Large intestine (tissue), 3 donors: Measurements from ENCODE around the gene RHO. TPM values are rescaled to one million over a fixed set of nuclear protein-coding genes. Genes with fewer than 3 reads are reported as not detected.
"Not testable (repeated sequence)": the region's sequence is repeated elsewhere in the genome, so short reads cannot be mapped to it uniquely, and the experiment has no call there.

Experiments
- DNase-seq, 2 donors: peaks; one replicate each; pipeline versions ENCODE4 v3.0.0 to v3.0.0-alpha.2; 2013
- H3K27ac ChIP-seq: one replicate; pipeline ENCODE4 v1.5.1; 2013; ENCODE audit warnings: low read length
- H3K27me3 ChIP-seq: 2 replicates; pipeline ENCODE4 v1.6.1; 2013; ENCODE audit warnings: low read length; ENCODE audit not compliant: control insufficient read depth, insufficient read depth
- H3K36me3 ChIP-seq: 2 replicates; pipeline ENCODE4 v1.6.1; 2013; ENCODE audit warnings: low read length; ENCODE audit not compliant: control insufficient read depth, insufficient read depth
- H3K4me1 ChIP-seq: one replicate; pipeline ENCODE4 v1.6.1; 2013; ENCODE audit warnings: low read length; ENCODE audit not compliant: control insufficient read depth, insufficient read depth
- H3K4me3 ChIP-seq: one replicate; pipeline ENCODE4 v1.5.1; 2013; ENCODE audit warnings: low read length
- H3K9me3 ChIP-seq: one replicate; pipeline ENCODE4 v1.6.1; 2013; ENCODE audit warnings: mild to moderate bottlenecking, low read depth, low read length, moderate library complexity; ENCODE audit not compliant: control insufficient read depth
- WGBS: methylation state at CpG from one replicate; pipeline ENCODE4 v1.1.5; 2013; ENCODE audit warnings: low lambda C conversion rate; ENCODE audit not compliant: insufficient coverage; 5-methylcytosine and 5-hydroxymethylcytosine counted together
- polyA plus RNA-seq: library from polyadenylated mRNA; unstranded; fragments of 120-200 nt; gene quantifications from one replicate; pipeline ENCODE4 v1.2.1, GENCODE V29; 2013

Gene RHO
- polyA plus RNA-seq, 1 donor, result not detected

GRCh38 chr3:129499604-129500333, 28.7 kb upstream of the RHO start:
- not testable (repeated sequence) for H3K4me1 ChIP-seq, H3K4me3 ChIP-seq, H3K27me3 ChIP-seq, H3K27ac ChIP-seq, DNase-seq, H3K9me3 ChIP-seq
- peaks cover 53% of the 10 kb centered on the region for H3K36me3 ChIP-seq
- no CpG with 5 or more reads among the region's 14 CpGs for WGBS

- DNase-seq, result no peak
- peaks cover 55% of the 10 kb centered on the region for H3K36me3 ChIP-seq
- no peaks in the 10 kb centered on the region for H3K27me3 ChIP-seq
- H3K9me3 ChIP-seq, result no peaks in the 10 kb centered on the region
- WGBS, result no CpG with 5 or more reads among the region's 5 CpGs
- H3K4me3 ChIP-seq, result no peak overlapping the region
- H3K4me1 ChIP-seq, result no peaks in the 10 kb centered on the region
- H3K27ac ChIP-seq, result no peak overlapping the region
These were observed 28.1 kb upstream of the RHO start for GRCh38 chr3:129500334-129500658.

DNA sequence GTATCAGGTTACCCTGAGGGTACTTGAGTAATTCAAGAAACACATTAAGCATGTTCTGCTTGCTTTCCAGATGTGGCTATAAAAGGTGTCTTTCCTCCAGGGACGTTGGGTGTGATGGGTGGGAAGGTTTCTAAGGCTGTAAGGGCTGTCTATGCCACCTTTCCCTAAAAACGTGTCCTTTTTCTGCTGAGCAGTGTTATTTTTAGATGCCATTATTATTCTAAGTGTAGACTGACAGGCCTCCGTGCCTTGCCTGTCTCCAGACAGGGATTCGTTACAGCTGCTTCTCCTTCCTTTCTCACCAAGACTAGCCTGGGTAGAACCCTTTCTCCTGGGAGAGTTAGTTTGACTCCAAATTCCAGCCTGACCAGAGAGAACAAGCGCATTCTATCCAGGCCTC, 26.8 kb upstream of the RHO start:
- WGBS, result 72% methylated on average over 2 of the region's 5 CpGs
- DNase-seq, result no peak
- Histone ChIP-seq H3K9me3 (no peaks in the 10 kb centered on the region), H3K4me1 (no peaks in the 10 kb centered on the region), H3K27ac (no peak overlapping the region), H3K4me3 (no peak overlapping the region), H3K36me3 (peaks cover 60% of the 10 kb centered on the region), H3K27me3 (no peaks in the 10 kb centered on the region)

DNA sequence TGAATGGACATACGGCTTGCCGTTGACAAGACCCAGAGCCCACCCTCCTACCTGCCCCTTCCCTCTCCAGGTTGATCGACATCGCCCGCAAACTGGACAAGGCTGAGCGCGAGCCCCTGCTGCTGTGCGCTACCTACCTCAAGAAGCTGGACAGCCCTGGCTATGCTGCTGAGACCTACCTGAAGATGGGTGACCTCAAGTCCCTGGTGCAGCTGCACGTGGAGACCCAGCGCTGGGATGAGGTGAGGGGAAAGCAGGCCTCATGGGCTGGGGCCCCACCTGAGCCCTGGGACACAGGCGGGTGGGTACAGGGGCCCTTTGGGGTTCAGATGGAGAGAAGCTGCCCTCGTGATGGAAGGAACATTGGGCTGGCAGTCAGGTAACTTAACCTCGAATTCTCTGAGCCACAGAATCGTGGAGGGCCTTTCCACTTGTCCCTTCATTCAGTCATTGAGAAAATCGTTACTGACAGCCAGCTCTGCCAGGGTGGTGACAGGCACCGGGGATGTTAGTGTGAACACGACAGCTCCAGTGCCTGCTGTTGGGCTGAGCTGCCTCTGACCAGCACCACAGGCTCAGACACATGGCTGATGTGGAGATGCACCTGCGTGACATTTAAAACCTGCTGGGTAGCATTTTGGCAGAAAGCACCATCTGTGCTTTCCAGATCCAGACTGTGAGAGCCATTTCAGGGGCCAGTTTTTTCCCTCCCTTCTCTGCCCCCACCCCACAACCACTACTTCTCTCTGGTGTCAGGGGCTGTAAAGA, 25.6 kb upstream of the RHO start:
- Histone ChIP-seq H3K27ac (no peak overlapping the region), H3K27me3 (no peaks in the 10 kb centered on the region), H3K4me1 (no peaks in the 10 kb centered on the region), H3K4me3 (no peak overlapping the region), H3K9me3 (no peaks in the 10 kb centered on the region), H3K36me3 (peaks cover 64% of the 10 kb centered on the region)
- no peak for DNase-seq
- WGBS, result no CpG with 5 or more reads among the region's 18 CpGs

DNA sequence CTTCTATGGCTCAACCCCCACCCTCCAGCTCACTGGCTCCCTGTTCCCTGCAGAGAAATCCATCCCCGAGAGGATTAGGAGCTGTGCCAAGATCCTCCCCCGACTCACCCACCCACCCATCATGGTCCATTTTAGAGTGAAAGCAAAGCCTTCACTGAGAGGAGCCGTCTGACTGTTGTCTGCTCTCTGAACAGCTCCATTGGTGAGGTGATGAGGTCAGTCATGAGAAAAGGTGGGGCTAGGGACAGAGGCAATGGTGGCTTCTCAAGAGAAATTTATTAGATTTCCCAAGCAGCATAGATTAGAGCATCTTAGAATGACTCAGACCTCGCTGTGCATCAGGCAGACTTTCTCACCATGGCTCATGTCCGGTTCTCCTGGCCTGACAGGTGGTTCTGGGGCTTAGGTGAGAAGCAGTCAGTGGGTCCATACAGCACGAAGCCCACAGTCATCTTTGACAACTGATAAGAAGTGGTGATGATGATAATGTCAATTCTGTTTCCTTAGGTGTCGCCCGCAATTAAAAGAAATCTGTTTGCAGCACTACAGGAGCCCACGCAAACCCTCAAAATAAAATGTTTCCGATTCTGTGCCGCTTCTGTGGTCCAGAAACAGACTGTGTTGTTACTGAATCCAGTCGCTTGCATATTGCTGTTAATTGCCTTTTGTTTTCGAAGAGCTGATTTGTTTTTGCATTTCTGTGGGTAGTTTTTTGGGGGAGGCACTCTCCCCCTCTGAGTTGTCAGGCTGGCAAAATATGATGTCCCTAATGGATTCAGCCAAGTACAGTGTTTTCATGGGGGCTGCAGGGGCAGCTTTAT, 24.8 kb upstream of the RHO start:
- Histone ChIP-seq H3K27ac (no peak overlapping the region), H3K4me1 (no peaks in the 10 kb centered on the region), H3K36me3 (peaks cover 66% of the 10 kb centered on the region), H3K9me3 (no peaks in the 10 kb centered on the region), H3K27me3 (no peaks in the 10 kb centered on the region), H3K4me3 (no peak overlapping the region)
- DNase-seq, result no peak
- no CpG with 5 or more reads among the region's 13 CpGs for WGBS

GRCh38 chr3:129504471-129505100, 23.9 kb upstream of the RHO start:
- no CpG with 5 or more reads among the region's 5 CpGs for WGBS
- no peak overlapping the region for H3K4me3 ChIP-seq

DNA sequence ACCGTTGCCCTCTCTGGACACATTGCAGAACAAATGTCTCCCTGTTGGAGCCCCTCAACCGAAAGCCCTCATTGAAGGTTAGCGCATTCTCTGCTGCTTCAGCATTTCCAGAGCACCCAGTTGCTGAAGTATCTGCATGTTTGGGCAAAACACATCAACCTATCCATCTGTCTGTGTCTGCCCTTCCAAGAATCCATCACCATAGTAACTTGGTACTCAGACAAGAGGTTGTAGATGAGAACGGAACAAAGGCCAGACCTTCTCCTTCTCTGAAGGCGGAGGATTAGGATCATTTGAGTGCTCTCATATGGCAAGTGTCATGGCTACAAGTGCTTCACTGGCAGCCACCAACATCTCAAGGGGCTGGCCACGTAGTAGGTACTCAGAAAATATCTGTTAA, 23.1 kb upstream of the RHO start:
- peaks cover 67% of the 10 kb centered on the region for H3K36me3 ChIP-seq
- 100% methylated on average over 1 of the region's 6 CpGs for WGBS

More at GRCh38 chr3:129504471-129505100, 23.9 kb upstream of the RHO start:
- DNase-seq, result no peak
- Histone ChIP-seq H3K27ac (no peak overlapping the region), H3K9me3 (no peaks in the 10 kb centered on the region), H3K4me1 (no peaks in the 10 kb centered on the region), H3K27me3 (no peaks in the 10 kb centered on the region), H3K36me3 (peaks cover 66% of the 10 kb centered on the region)

DNA sequence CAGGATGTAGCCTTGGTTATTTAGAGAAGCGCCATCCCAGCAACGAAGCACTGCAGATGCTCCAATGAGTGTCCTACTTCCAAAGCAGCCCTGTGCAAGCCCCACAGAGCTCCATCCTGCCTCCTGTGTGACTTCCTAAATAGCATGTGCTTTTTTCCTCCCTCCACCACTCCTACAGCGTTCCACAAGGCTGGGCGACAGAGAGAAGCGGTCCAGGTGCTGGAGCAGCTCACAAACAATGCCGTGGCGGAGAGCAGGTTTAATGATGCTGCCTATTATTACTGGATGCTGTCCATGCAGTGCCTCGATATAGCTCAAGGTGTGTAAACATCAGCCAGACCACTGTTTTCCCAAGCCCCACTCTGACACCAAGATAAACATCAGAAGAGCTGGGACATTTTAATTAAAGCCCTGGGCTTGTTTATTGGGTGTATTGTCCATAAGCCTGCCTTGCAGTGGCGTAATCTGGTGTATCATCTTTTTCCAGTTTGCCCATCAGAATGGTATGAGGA, 22.2 kb upstream of the RHO start:
- H3K27me3 ChIP-seq, result no peaks in the 10 kb centered on the region
- no peak overlapping the region for H3K4me3 ChIP-seq
- no CpG with 5 or more reads among the region's 9 CpGs for WGBS
- DNase-seq, result no peak
- H3K9me3 ChIP-seq, result no peaks in the 10 kb centered on the region
- H3K27ac ChIP-seq, result no peak overlapping the region
- no peaks in the 10 kb centered on the region for H3K4me1 ChIP-seq
- H3K36me3 ChIP-seq, result peaks cover 67% of the 10 kb centered on the region

More for the DNA sequence above, 23.1 kb upstream of the RHO start:
- Histone ChIP-seq H3K27ac (no peak overlapping the region), H3K4me1 (no peaks in the 10 kb centered on the region), H3K27me3 (no peaks in the 10 kb centered on the region), H3K4me3 (no peak overlapping the region), H3K9me3 (no peaks in the 10 kb centered on the region)
- no peak for DNase-seq

- no peaks in the 10 kb centered on the region for H3K27me3 ChIP-seq
- 100% methylated on average over 1 of the region's 9 CpGs for whole genome bisulfite sequencing
- H3K4me1 ChIP-seq, result no peaks in the 10 kb centered on the region
- H3K36me3 ChIP-seq, result peaks cover 68% of the 10 kb centered on the region
- no peaks in the 10 kb centered on the region for H3K9me3 ChIP-seq
- H3K27ac ChIP-seq, result no peak overlapping the region
- DNase-seq, result no peak
- H3K4me3 ChIP-seq, result no peak overlapping the region
These were observed 21.1 kb upstream of the RHO start for GRCh38 chr3:129507181-129507831.
